IMR-90 (cell line): ENCODE measurements around the gene LINGO4. TPM values are rescaled to one million over a fixed set of nuclear protein-coding genes. Genes with fewer than 3 reads are reported as not detected.

Experiments used
- ATAC-seq: fragments of 200-7000 bp; cut with Tn5 transposase; 2 replicates; pipeline ENCODE4 v1.9.1; 2020; ENCODE audit warnings: low read depth, mild to moderate bottlenecking, moderate library complexity
- BruUV-seq: library from RNA; stranded (reverse); fragments of 400-500 nt; replicated peaks from 2 replicates; lab custom pipeline; 2021; lab: Mats Ljungman, UMichigan
- CTCF ChIA-PET: fragments of 300-600 bp; formaldehyde crosslinking; extraction: SDS; loops from one replicate; lab custom pipeline; 2021; ENCODE audit warnings: antibody characterized with exemption; lab: Yijun Ruan, JAX
- POLR2A ChIA-PET: fragments of 300-600 bp; sonication (Branson Sonifier 250); formaldehyde crosslinking; loops from one replicate; lab custom pipeline; 2022; ENCODE audit warnings: antibody characterized with exemption; ENCODE audit not compliant: unreplicated experiment; lab: Charles Lee
- DNase-seq: peaks from one replicate; pipeline ENCODE4 v3.0.0; 2013
- H2AFZ ChIP-seq: replicated peaks from 2 replicates; pipeline ENCODE3; 2013; ENCODE audit warnings: low read length, mild to moderate bottlenecking; ENCODE audit not compliant: poor library complexity
- H2AK5ac ChIP-seq: 2 replicates; pipeline ENCODE4 v1.6.1; 2013; ENCODE audit warnings: low read depth, low read length, inconsistent platforms
- H2AK9ac ChIP-seq: replicated peaks from 2 replicates; pipeline ENCODE3; 2013; ENCODE audit warnings: mild to moderate bottlenecking, low read depth, low read length, moderate library complexity; ENCODE audit not compliant: poor library complexity
- H2BK120ac ChIP-seq: 2 replicates; pipeline ENCODE4 v1.6.1; 2013; ENCODE audit warnings: low read depth, low read length, inconsistent platforms
- H2BK15ac ChIP-seq: 3 replicates; pipeline ENCODE4 v1.6.1; 2013; ENCODE audit warnings: low read depth, low read length, inconsistent platforms
- H2BK20ac ChIP-seq: 2 replicates; pipeline ENCODE4 v1.6.1; 2013; ENCODE audit warnings: low read depth, mild to moderate bottlenecking, inconsistent platforms, low read length, moderate library complexity
- H2BK5ac ChIP-seq: 2 replicates; pipeline ENCODE4 v1.6.1; 2013; ENCODE audit warnings: mild to moderate bottlenecking, low read depth, low read length, inconsistent platforms; ENCODE audit not compliant: poor library complexity, severe bottlenecking
- H3K14ac ChIP-seq: replicated peaks from 2 replicates; pipeline ENCODE4 v1.6.1; 2013; ENCODE audit warnings: low read depth, low read length, inconsistent platforms
- H3K18ac ChIP-seq: 2 replicates; pipeline ENCODE4 v1.6.1; 2013; ENCODE audit warnings: low read depth, low read length, control low read depth
- H3K23ac ChIP-seq: 2 replicates; pipeline ENCODE4 v1.6.1; 2013; ENCODE audit warnings: low read depth, low read length, inconsistent platforms
- H3K27ac ChIP-seq: 2 replicates; pipeline ENCODE4 v1.5.1; 2013; ENCODE audit warnings: mild to moderate bottlenecking, control low read depth, low read length; ENCODE audit not compliant: insufficient read depth
- H3K27me3 ChIP-seq: 2 replicates; pipeline ENCODE4 v1.6.1; 2013; ENCODE audit warnings: low read length; ENCODE audit not compliant: control insufficient read depth, insufficient read depth
- H3K36me3 ChIP-seq: 2 replicates; pipeline ENCODE4 v1.6.1; 2013; ENCODE audit warnings: low read length, mixed read lengths; ENCODE audit not compliant: control insufficient read depth, insufficient read depth
- H3K4ac ChIP-seq: 2 replicates; pipeline ENCODE4 v1.6.1; 2013; ENCODE audit warnings: low read depth, low read length, inconsistent platforms
- H3K4me1 ChIP-seq: 2 replicates; pipeline ENCODE4 v1.6.1; 2013; ENCODE audit warnings: low read length, mixed read lengths; ENCODE audit not compliant: control insufficient read depth, insufficient read depth
- H3K4me2 ChIP-seq: 2 replicates; pipeline ENCODE4 v1.6.1; 2013; ENCODE audit warnings: low read depth, mild to moderate bottlenecking, control low read depth, low read length, moderate library complexity
- H3K4me3 ChIP-seq: 2 replicates; pipeline ENCODE4 v1.5.1; 2013; ENCODE audit warnings: low read depth, mild to moderate bottlenecking, control low read depth, low read length, moderate library complexity; ENCODE audit not compliant: insufficient read depth
- H3K56ac ChIP-seq: 2 replicates; pipeline ENCODE4 v1.6.1; 2013; ENCODE audit warnings: low read length, inconsistent platforms; ENCODE audit not compliant: insufficient read depth; ENCODE audit errors: extremely low read depth
- H3K79me1 ChIP-seq, 2 experiments: 2 replicates each; pipeline ENCODE4 v1.6.1; 2013; ENCODE audit warnings: low read length in 2 of 2, inconsistent platforms in 1 of 2, low read depth in 1 of 2
- H3K9ac ChIP-seq: 2 replicates; pipeline ENCODE4 v1.6.1; 2013; ENCODE audit warnings: low read depth, low read length, control low read depth
- H3K9me1 ChIP-seq: 2 replicates; pipeline ENCODE4 v1.6.1; 2013; ENCODE audit warnings: low read length, inconsistent platforms; ENCODE audit not compliant: insufficient read depth
- H3K9me3 ChIP-seq: 2 replicates; pipeline ENCODE4 v1.6.1; 2013; ENCODE audit warnings: low read length; ENCODE audit not compliant: control insufficient read depth, insufficient read depth
- H4K20me1 ChIP-seq: 2 replicates; pipeline ENCODE4 v1.6.1; 2013; ENCODE audit warnings: low read length, inconsistent platforms; ENCODE audit not compliant: insufficient read depth
- H4K5ac ChIP-seq: 2 replicates; pipeline ENCODE4 v1.6.1; 2013; ENCODE audit warnings: mild to moderate bottlenecking, low read depth, low read length, control low read depth
- H4K8ac ChIP-seq, 2 experiments: 2 replicates each; pipeline ENCODE4 v1.6.1; 2013; ENCODE audit warnings: low read depth in 2 of 2, low read length in 2 of 2, control low read depth in 1 of 2, inconsistent platforms in 1 of 2
- H4K91ac ChIP-seq: 2 replicates; pipeline ENCODE4 v1.6.1; 2013; ENCODE audit warnings: low read depth, low read length, inconsistent platforms; ENCODE audit not compliant: insufficient read depth
- CHD1 ChIP-seq: IDR thresholded peaks from 2 replicates; pipeline ENCODE4 v1.6.1; 2012; ENCODE audit warnings: low read depth, low read length, improper control_type of control experiment
- ELK1 ChIP-seq: fragments of 150-350 bp; IDR thresholded peaks from 2 replicates; pipeline ENCODE4 v1.6.1; 2016; ENCODE audit warnings: low read depth, mild to moderate bottlenecking, low read length, moderate library complexity, borderline replicate concordance
- NFE2L2 ChIP-seq: fragments of 150-350 bp; IDR thresholded peaks from 2 replicates; pipeline ENCODE4 v1.6.1; 2016; ENCODE audit warnings: low read depth, mild to moderate bottlenecking, low read length
- RCOR1 ChIP-seq: IDR thresholded peaks from 2 replicates; pipeline ENCODE4 v1.6.1; 2012; ENCODE audit warnings: mild to moderate bottlenecking, low read length, improper control_type of control experiment; ENCODE audit not compliant: insufficient replicate concordance
- WGBS, 2 experiments: methylation state at CpG; one replicate each; pipeline versions ENCODE4 v1.1.5 to v1.1.7; 2013; ENCODE audit warnings: missing lambda C conversion rate in 2 of 2; ENCODE audit not compliant: insufficient read length in 1 of 2; ENCODE audit errors: extremely low coverage in 2 of 2; 5-methylcytosine and 5-hydroxymethylcytosine counted together
- dilution Hi-C: fragments of 300-500 bp; cut with HindIII; formaldehyde crosslinking; loops from one replicate; pipeline ENCODE4 v1.14.3; 2018; ENCODE audit warnings: low sequenced_read_pairs; ENCODE audit not compliant: unreplicated experiment
- in situ Hi-C: fragments of 300-500 bp; cut with MboI; formaldehyde crosslinking; loops from 3 replicates; pipeline ENCODE4 v1.14.3; 2019; ENCODE audit warnings: low sequenced_read_pairs, inconsistent platforms, mixed read lengths
- intact Hi-C: fragments of 100-400 bp; cut with micrococcal nuclease; formaldehyde crosslinking; loops from 2 replicates; pipeline ENCODE4 v1.10.0; 2022
- polyA plus RNA-seq, 3 experiments: library from polyadenylated mRNA; depleted of rRNA; stranded (reverse); fragments of >200 nt; gene quantifications; 2 replicates each; pipeline ENCODE4 v1.2.3, GENCODE V29; 2012; ENCODE audit warnings: low replicate concordance in 1 of 3
- total RNA-seq: library from RNA; depleted of rRNA; stranded (reverse); fragments of >200 nt; gene quantifications from 2 replicates; pipeline ENCODE4 v1.2.3, GENCODE V29; 2012

The LINGO4 gene
- total and polyA plus RNA-seq, 2 of the 4 experiments (the other 2 are of a cell fraction), result not detected

- Histone ChIP-seq H3K79me1 (no peaks in the 10 kb centered on the region), H4K91ac (no peak overlapping the region), H3K9me1 (no peaks in the 10 kb centered on the region), H2BK15ac (no peak overlapping the region), H3K14ac (no peak overlapping the region), H3K27ac (no peak overlapping the region), H3K56ac (no peak overlapping the region), H2AK9ac (no peak overlapping the region), H2AFZ (no peak overlapping the region), H3K4me1 (no peaks in the 10 kb centered on the region), H3K18ac (no peak overlapping the region), H3K4ac (no peak overlapping the region), H3K27me3 (peaks cover 73% of the 10 kb centered on the region), H4K8ac (no peak overlapping the region), H3K4me3 (no peak overlapping the region), H2BK20ac (no peak overlapping the region), H4K5ac (no peak overlapping the region), H3K4me2 (no peak overlapping the region), H2AK5ac (no peak overlapping the region), H2BK5ac (no peak overlapping the region), H4K20me1 (no peaks in the 10 kb centered on the region), H3K23ac (no peak overlapping the region), H3K9me3 (no peaks in the 10 kb centered on the region), H3K9ac (no peak overlapping the region), H3K36me3 (no peaks in the 10 kb centered on the region), H2BK120ac (no peak overlapping the region)
- BruUV-seq, result no TSS peak
- WGBS, 2 experiments, result 91% methylated on average over 3 of the region's 12 CpGs; no CpG with 5 or more reads in 1 of the 2 experiments
- dilution Hi-C loops (no loop called here), intact Hi-C loops (no loop called here), in situ Hi-C loops (no loop called here)
- CTCF ChIA-PET, result no interaction called here
- TF ChIP-seq NFE2L2 (no peak), ELK1 (no peak), RCOR1 (no peak), CHD1 (no peak)
- no peak for ATAC-seq
- DNase-seq, result no peak
- POLR2A ChIA-PET, result no interaction called here
Observed at GRCh38 chr1:151819227-151819835, 14.1 kb upstream of the LINGO4 start.
